HG02870 (cell line): ENCODE results near the gene CDNF.

ENCODE experiments used
- ATAC-seq: cut with Tn5 transposase; IDR thresholded peaks from one replicate; pipeline ENCODE4 v1.9.1; 2021; ENCODE audit warnings: mild to moderate bottlenecking, moderate library complexity; ENCODE audit not compliant: unreplicated experiment

Gene CDNF

DNA sequence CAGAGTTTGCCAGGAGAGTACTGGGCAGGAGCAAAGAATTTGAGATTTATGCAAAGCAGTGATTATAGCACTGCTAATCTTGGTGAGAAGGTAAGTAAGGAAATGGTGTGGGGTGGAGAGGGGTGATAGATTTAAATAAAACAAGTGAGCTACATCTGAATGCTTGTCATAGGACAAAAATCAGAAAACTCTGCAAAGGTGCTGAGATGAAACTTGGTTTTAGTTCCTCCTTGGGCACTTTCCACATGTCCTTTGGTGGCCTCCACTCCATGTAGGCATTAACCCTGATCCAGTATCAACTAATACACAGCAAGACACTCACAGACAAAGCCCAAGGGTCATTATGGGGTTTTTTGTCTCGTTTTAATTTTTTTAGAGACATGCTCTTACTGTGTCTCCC is 37.4 kb downstream of the CDNF start:
- no peak for ATAC-seq

DNA sequence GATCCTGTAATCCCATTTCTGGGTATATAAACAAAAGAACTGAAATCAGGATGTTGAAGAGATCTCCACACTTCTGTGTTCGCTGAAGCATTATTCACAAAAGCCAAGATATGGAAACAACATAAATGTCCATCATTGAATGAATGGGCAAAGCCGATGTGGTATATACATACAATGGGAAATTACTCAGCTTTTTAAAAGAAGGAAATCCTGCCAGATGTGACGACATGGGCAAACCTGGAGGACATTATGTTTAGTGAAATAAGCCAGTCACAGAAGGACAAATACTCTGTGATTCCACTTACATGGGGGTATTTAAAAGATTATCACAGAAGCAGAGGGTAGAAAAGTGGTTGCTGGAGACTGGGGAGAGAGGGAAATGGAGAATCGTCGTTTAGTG is 39.2 kb downstream of the CDNF start:
- ATAC-seq = no peak

GRCh38 chr10:14787938-14788337 is 49.9 kb downstream of the CDNF start:
- no peak for ATAC-seq

GRCh38 chr10:14784459-14785055 is 53.3 kb downstream of the CDNF start:
- no peak for ATAC-seq

- no peak for ATAC-seq
Measured at GRCh38 chr10:14782691-14783363, 55.0 kb downstream of the CDNF start.

DNA sequence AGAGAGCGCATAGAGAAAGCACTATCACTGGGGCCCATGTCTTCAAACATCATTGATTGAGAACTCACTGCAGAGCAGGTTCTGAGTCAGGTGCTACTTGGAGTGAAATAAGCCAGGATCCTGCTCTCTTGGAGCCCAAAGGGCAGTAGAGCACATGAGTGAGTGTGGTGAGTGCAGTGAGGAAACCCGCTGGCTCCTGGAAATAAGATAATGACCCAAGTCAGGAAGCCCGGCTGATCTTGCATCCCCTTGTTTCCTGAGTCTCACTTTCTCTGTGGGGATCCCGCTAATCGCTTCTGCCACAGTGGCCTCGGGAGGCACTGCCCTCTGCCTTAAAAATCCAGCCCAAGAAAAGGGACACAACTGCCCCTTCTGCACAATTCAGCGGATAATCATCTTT is 56.1 kb downstream of the CDNF start:
- no peak for ATAC-seq

GRCh38 chr10:14779001-14779651 is 58.7 kb downstream of the CDNF start:
- ATAC-seq = no peak

GRCh38 chr10:14776546-14776945 is 61.3 kb downstream of the CDNF start:
- no peak for ATAC-seq

DNA sequence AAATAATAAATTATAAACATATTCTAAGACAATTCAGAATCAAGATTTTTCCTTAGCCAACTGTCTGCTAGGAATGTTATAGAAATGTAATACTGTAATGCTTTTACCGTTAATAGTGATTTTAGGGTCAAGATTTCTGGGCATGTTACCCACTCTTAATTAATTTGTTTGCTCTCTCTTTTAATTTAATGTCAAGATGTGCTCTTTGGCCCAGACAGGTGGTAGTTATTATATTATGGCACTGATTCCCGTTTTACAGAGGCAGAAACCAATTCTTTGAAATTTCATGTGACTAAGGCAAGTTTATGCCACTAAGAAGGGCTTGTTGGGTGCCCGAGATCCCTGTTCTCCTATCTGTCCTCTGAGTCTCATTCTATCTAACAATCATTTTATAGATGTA is 62.2 kb downstream of the CDNF start:
- ATAC-seq = no peak

- no peak for ATAC-seq
Measured at GRCh38 chr10:14774797-14775196, 63.0 kb downstream of the CDNF start, which contains the start of gene FAM107B. Gene FAM107B, minus strand, starts transcription at chr10:14774897. Its CDS starts 234 bp downstream, at chr10:14774663.

DNA sequence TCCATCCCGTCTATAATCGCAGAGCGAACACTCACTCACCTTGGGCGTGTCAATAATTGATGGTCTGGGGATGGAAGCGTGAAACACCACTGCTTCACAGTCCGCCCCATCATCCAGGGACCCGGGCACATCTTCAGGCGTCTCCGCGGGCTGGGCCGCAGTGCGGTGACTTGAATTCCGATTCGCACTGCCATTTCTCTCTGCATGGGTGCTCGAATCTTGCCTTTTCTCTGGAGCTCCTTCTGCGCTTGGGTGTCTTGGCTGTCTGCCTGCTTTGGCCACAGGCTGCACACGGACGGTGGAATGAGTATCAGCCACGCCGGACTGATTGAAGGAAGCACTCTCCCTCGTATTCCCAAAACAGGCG is 63.6 kb downstream of the CDNF start:
- no peak for ATAC-seq

GRCh38 chr10:14773551-14774213 is 64.2 kb downstream of the CDNF start:
- ATAC-seq = no peak

GRCh38 chr10:14772399-14772798 is 65.4 kb downstream of the CDNF start:
- no peak for ATAC-seq

DNA sequence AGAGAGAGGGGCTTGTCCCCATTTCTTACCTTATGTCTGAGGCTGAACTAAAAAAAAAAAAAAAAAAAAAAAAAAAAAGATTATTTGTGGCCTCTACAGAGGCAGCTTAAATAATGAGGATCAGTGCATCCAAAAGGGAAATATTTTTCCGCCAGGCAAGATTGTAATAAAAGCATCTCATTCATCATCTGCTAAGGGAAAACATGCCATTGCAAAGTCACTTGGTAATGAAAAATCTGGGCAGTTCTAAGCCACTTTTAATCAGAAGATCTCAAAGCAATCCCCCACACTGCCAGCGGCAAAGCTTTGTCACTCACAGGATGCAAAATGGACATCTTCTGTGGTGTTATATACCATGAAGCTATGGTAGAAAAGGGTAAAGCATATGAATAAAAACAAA is 66.9 kb downstream of the CDNF start:
- ATAC-seq = no peak
